Trophoblast cell (in vitro differentiated cells and primary cell): ENCODE results near the gene FRA10AC1. TPM values are rescaled to one million over a fixed set of nuclear protein-coding genes. Genes with fewer than 3 reads are reported as not detected.

Experiments used
- DNase-seq, 2 donors: peaks; one replicate each; pipeline ENCODE4 v3.0.0-alpha.2; 2016
- H2AFZ ChIP-seq: 2 replicates; pipeline ENCODE4 v1.6.1; 2013; ENCODE audit warnings: low read length, moderate library complexity, mild to moderate bottlenecking; ENCODE audit not compliant: insufficient read depth, poor library complexity
- H2AK5ac ChIP-seq: 2 replicates; pipeline ENCODE4 v1.6.1; 2013; ENCODE audit warnings: mild to moderate bottlenecking, low read length
- H2BK120ac ChIP-seq: 2 replicates; pipeline ENCODE4 v1.6.1; 2013; ENCODE audit warnings: low read length, mild to moderate bottlenecking, moderate library complexity; ENCODE audit not compliant: insufficient read depth, poor library complexity
- H2BK12ac ChIP-seq: 2 replicates; pipeline ENCODE4 v1.6.1; 2013; ENCODE audit warnings: mild to moderate bottlenecking, low read length, moderate library complexity
- H2BK5ac ChIP-seq: 2 replicates; pipeline ENCODE4 v1.6.1; 2013; ENCODE audit warnings: low read length, low read depth, moderate library complexity, mild to moderate bottlenecking; ENCODE audit not compliant: poor library complexity
- H3K14ac ChIP-seq: 2 replicates; pipeline ENCODE4 v1.6.1; 2013; ENCODE audit warnings: mild to moderate bottlenecking, low read length
- H3K18ac ChIP-seq: 2 replicates; pipeline ENCODE4 v1.6.1; 2013; ENCODE audit warnings: mild to moderate bottlenecking, low read length
- H3K23ac ChIP-seq: 2 replicates; pipeline ENCODE4 v1.6.1; 2013; ENCODE audit warnings: low read length
- H3K27ac ChIP-seq: 2 replicates; pipeline ENCODE4 v1.5.1; 2013; ENCODE audit warnings: low read depth, mild to moderate bottlenecking, inconsistent platforms, low read length, moderate library complexity
- H3K27me3 ChIP-seq: 2 replicates; pipeline ENCODE4 v1.6.1; 2013; ENCODE audit warnings: inconsistent platforms, mild to moderate bottlenecking, low read length, moderate library complexity; ENCODE audit not compliant: insufficient read depth
- H3K36me3 ChIP-seq, 2 experiments: 1 replicate in 1 of 2; 2 replicates in 1 of 2; pipeline ENCODE4 v1.6.1; 2013; ENCODE audit warnings: low read length in 2 of 2, mild to moderate bottlenecking in 2 of 2, moderate library complexity in 1 of 2; ENCODE audit not compliant: insufficient read depth in 2 of 2, control insufficient read depth in 1 of 2
- H3K4ac ChIP-seq: 2 replicates; pipeline ENCODE4 v1.6.1; 2013; ENCODE audit warnings: low read depth, mild to moderate bottlenecking, low read length, moderate library complexity
- H3K4me1 ChIP-seq, 2 experiments: 1 replicate in 1 of 2; 2 replicates in 1 of 2; pipeline ENCODE4 v1.6.1; 2013; ENCODE audit warnings: low read length in 2 of 2, mild to moderate bottlenecking in 2 of 2, moderate library complexity in 1 of 2; ENCODE audit not compliant: insufficient read depth in 2 of 2, control insufficient read depth in 1 of 2
- H3K4me2 ChIP-seq: 2 replicates; pipeline ENCODE4 v1.6.1; 2013; ENCODE audit warnings: inconsistent platforms, mild to moderate bottlenecking, low read length, moderate library complexity
- H3K4me3 ChIP-seq: 2 replicates; pipeline ENCODE4 v1.5.1; 2013; ENCODE audit warnings: mild to moderate bottlenecking, low read depth, low read length, inconsistent platforms
- H3K79me1 ChIP-seq: one replicate; pipeline ENCODE4 v1.6.1; 2013; ENCODE audit warnings: low read length
- H3K79me2 ChIP-seq: 2 replicates; pipeline ENCODE4 v1.6.1; 2013; ENCODE audit warnings: low read length, mild to moderate bottlenecking; ENCODE audit not compliant: control insufficient read depth, insufficient read depth, poor library complexity
- H3K9ac ChIP-seq: 2 replicates; pipeline ENCODE4 v1.6.1; 2013; ENCODE audit warnings: mild to moderate bottlenecking, low read length
- H3K9me3 ChIP-seq: 2 replicates; pipeline ENCODE4 v1.6.1; 2013; ENCODE audit warnings: low read depth, mild to moderate bottlenecking, control low read depth, inconsistent platforms, low read length; ENCODE audit not compliant: insufficient read depth
- H4K12ac ChIP-seq: 2 replicates; pipeline ENCODE4 v1.6.1; 2013; ENCODE audit warnings: low read depth, mild to moderate bottlenecking, low read length, moderate library complexity
- H4K8ac ChIP-seq: 2 replicates; pipeline ENCODE4 v1.6.1; 2013; ENCODE audit warnings: low read depth, mild to moderate bottlenecking, low read length, moderate library complexity
- H4K91ac ChIP-seq: one replicate; pipeline ENCODE4 v1.6.1; 2013; ENCODE audit warnings: low read depth, mild to moderate bottlenecking, low read length, moderate library complexity
- WGBS: extraction: QIAGEN DNeasy Blood & Tissue Kit; methylation state at CpG from one replicate; pipeline ENCODE4 v1.1.7; 2013; ENCODE audit warnings: missing lambda C conversion rate; ENCODE audit not compliant: insufficient read length, insufficient coverage; ENCODE audit errors: extremely low coverage; 5-methylcytosine and 5-hydroxymethylcytosine counted together
- polyA plus RNA-seq: library from polyadenylated mRNA; stranded (reverse); fragments of 200-250 nt; gene quantifications from 2 replicates; pipeline ENCODE4 v1.2.3, GENCODE V29; 2013

FRA10AC1 gene
- polyA plus RNA-seq: 25.0 and 29.0 TPM in 2 replicates

- WGBS: no CpG with 5 or more reads among the region's 52 CpGs
- H3K14ac ChIP-seq: peak within 1 kb of the TSS; percentile 97
Measured at GRCh38 chr10:93702210-93703001, at the start of gene FRA10AC1. Gene FRA10AC1, minus strand, starts transcription at chr10:93702592. Its CDS starts 2,486 bp downstream, at chr10:93700106.

GRCh38 chr10:93751832-93752231 lies 49.4 kb upstream of the FRA10AC1 start:
- peaks cover 31 to 45% of the 10 kb centered on the region in 2 experiments for H3K4me1 ChIP-seq
- H2AK5ac ChIP-seq: no peak overlapping the region
- H3K79me2 ChIP-seq: no peaks in the 10 kb centered on the region
- H3K4ac ChIP-seq: no peak overlapping the region
- H3K23ac ChIP-seq: no peak overlapping the region
- H2BK5ac ChIP-seq: no peak overlapping the region
- H4K91ac ChIP-seq: no peak overlapping the region
- H3K36me3 ChIP-seq: no peaks in the 10 kb centered on the region
- peaks cover 16% of the 10 kb centered on the region for H3K79me1 ChIP-seq
- no peak overlapping the region for H3K27ac ChIP-seq
- peak overlapping the region; percentile 59 for H3K4me3 ChIP-seq
- H3K4me2 ChIP-seq: peak overlapping the region; percentile 58
- WGBS: no CpG with 5 or more reads among the region's 5 CpGs
- DNase-seq: peak in 1 of 2 donors; percentile 40
- no peak overlapping the region for H4K8ac ChIP-seq
- no peaks in the 10 kb centered on the region for H3K27me3 ChIP-seq
- H3K14ac ChIP-seq: no peak overlapping the region
- no peak overlapping the region for H2BK120ac ChIP-seq
- no peak overlapping the region for H2AFZ ChIP-seq
- H3K9ac ChIP-seq: no peak overlapping the region
- H2BK12ac ChIP-seq: peak overlapping the region; percentile 99
- peaks cover 2% of the 10 kb centered on the region for H3K9me3 ChIP-seq
- no peak overlapping the region for H3K18ac ChIP-seq
- H4K12ac ChIP-seq: no peak overlapping the region

More at GRCh38 chr10:93702210-93703001, at the start of gene FRA10AC1:
- peak within 1 kb of the TSS; percentile 85 for H4K91ac ChIP-seq
- peaks cover 4 to 7% of the 10 kb centered on the region in 2 experiments for H3K36me3 ChIP-seq
- no peak within 1 kb of the TSS for H2BK12ac ChIP-seq
- peak within 1 kb of the TSS; percentile 81 for H3K9ac ChIP-seq
- peak within 1 kb of the TSS; percentile 76 for H2BK5ac ChIP-seq
- H4K12ac ChIP-seq: peak within 1 kb of the TSS; percentile 96
- H3K18ac ChIP-seq: peak within 1 kb of the TSS; percentile 96
- no peak within 1 kb of the TSS for H3K23ac ChIP-seq
- peaks cover 3% of the 10 kb centered on the region for H3K79me1 ChIP-seq
- peak within 1 kb of the TSS; percentile 77 for H3K4me2 ChIP-seq
- peak within 1 kb of the TSS; percentile 90 for H2AFZ ChIP-seq
- H4K8ac ChIP-seq: peak within 1 kb of the TSS; percentile 99
- no peaks in the 10 kb centered on the region for H3K27me3 ChIP-seq
- peak; percentile 90 to 95 for DNase-seq
- peak within 1 kb of the TSS; percentile 89 for H3K4me3 ChIP-seq
- H3K4ac ChIP-seq: peak within 1 kb of the TSS; percentile 81
- peak within 1 kb of the TSS; percentile 76 for H3K27ac ChIP-seq
- H3K4me1 ChIP-seq: peaks cover 0 to 3% of the 10 kb centered on the region in 2 experiments
- peaks cover 2% of the 10 kb centered on the region for H3K79me2 ChIP-seq
- H3K9me3 ChIP-seq: no peaks in the 10 kb centered on the region
- H2AK5ac ChIP-seq: no peak within 1 kb of the TSS
- peak within 1 kb of the TSS; percentile 85 for H2BK120ac ChIP-seq

- Histone ChIP-seq H3K4me1 (peaks cover 28 to 38% of the 10 kb centered on the region in 2 experiments), H3K23ac (no peak overlapping the region), H3K79me1 (peaks cover 14% of the 10 kb centered on the region), H3K27me3 (no peaks in the 10 kb centered on the region), H2BK120ac (peak overlapping the region; percentile 8), H3K9me3 (peaks cover 2% of the 10 kb centered on the region), H3K9ac (no peak overlapping the region), H2BK12ac (peak overlapping the region; percentile 18), H3K79me2 (no peaks in the 10 kb centered on the region), H4K91ac (no peak overlapping the region), H3K18ac (no peak overlapping the region), H3K27ac (no peak overlapping the region), H3K4me3 (no peak overlapping the region), H4K8ac (no peak overlapping the region), H4K12ac (no peak overlapping the region), H2AFZ (peak overlapping the region; percentile 1), H3K14ac (no peak overlapping the region), H2AK5ac (no peak overlapping the region), H3K4me2 (no peak overlapping the region), H3K4ac (peak overlapping the region; percentile 22), H3K36me3 (no peaks in the 10 kb centered on the region), H2BK5ac (no peak overlapping the region)
- no CpG with 5 or more reads among the region's 7 CpGs for WGBS
- no peak for DNase-seq
Measured at GRCh38 chr10:93751124-93751523, 48.7 kb upstream of the FRA10AC1 start.

GRCh38 chr10:93749218-93749799 lies 46.9 kb upstream of the FRA10AC1 start:
- Histone ChIP-seq H3K79me2 (no peaks in the 10 kb centered on the region), H3K27me3 (no peaks in the 10 kb centered on the region), H3K36me3 (no peaks in the 10 kb centered on the region), H2AFZ (peak overlapping the region; percentile 62), H3K23ac (no peak overlapping the region), H3K4me1 (peaks cover 24 to 33% of the 10 kb centered on the region in 2 experiments), H4K12ac (no peak overlapping the region), H3K4me2 (no peak overlapping the region), H2BK120ac (peak overlapping the region; percentile 35), H3K9ac (no peak overlapping the region), H3K79me1 (peaks cover 10% of the 10 kb centered on the region), H2AK5ac (peak overlapping the region; percentile 75), H3K4ac (no peak overlapping the region), H2BK5ac (peak overlapping the region; percentile 19), H3K9me3 (peaks cover 2% of the 10 kb centered on the region), H3K4me3 (no peak overlapping the region), H3K18ac (no peak overlapping the region), H2BK12ac (peak overlapping the region; percentile 79), H3K14ac (peak overlapping the region; percentile 45), H4K91ac (peak overlapping the region; percentile 28), H3K27ac (peak overlapping the region; percentile 45), H4K8ac (no peak overlapping the region)
- no CpG with 5 or more reads among the region's 5 CpGs for WGBS
- no peak for DNase-seq
